GM12878 (cell line): ENCODE measurements around the gene LIN7C. TPM values are rescaled to one million over a fixed set of nuclear protein-coding genes. Genes with fewer than 3 reads are reported as not detected.

Experiments used
- ATAC-seq: fragments of 200-7000 bp; cut with Tn5 transposase; 3 replicates; pipeline ENCODE4 v1.9.1; 2020; ENCODE audit warnings: mild to moderate bottlenecking, moderate library complexity
- BruUV-seq: library from RNA; stranded (reverse); fragments of 400-500 nt; replicated peaks from 2 replicates; lab custom pipeline; 2021; lab: Mats Ljungman, UMichigan
- CTCF ChIA-PET: fragments of 300-600 bp; sonication (Branson Sonifier 250); formaldehyde crosslinking; extraction: SDS; loops from one replicate; lab custom pipeline; 2021; ENCODE audit warnings: inconsistent platforms; lab: Yijun Ruan, JAX
- POLR2A ChIA-PET: fragments of 350-600 bp; formaldehyde crosslinking; extraction: SDS; loops from one replicate; lab custom pipeline; 2021; ENCODE audit warnings: inconsistent platforms; lab: Charles Lee
- RAD21 ChIA-PET: fragments of 300-600 bp; sonication (Branson Sonifier 250); formaldehyde crosslinking; loops from one replicate; lab custom pipeline; 2023; ENCODE audit warnings: antibody characterized with exemption; ENCODE audit not compliant: unreplicated experiment; lab: Charles Lee
- SMC1A ChIA-PET: fragments of 300-600 bp; sonication (Branson Sonifier 250); formaldehyde crosslinking; loops from one replicate; lab custom pipeline; 2023; ENCODE audit not compliant: unreplicated experiment, uncharacterized antibody; lab: Charles Lee
- DNase-seq: peaks from one replicate; pipeline ENCODE4 v3.0.0-alpha.2; 2011; ENCODE audit warnings: low read depth, low spot score
- FAIRE-seq: peaks from 3 replicates; lab custom pipeline; 2011; peaks lifted over from hg19 to GRCh38; lab: Jason Lieb, UNC
- H2AFZ ChIP-seq: 2 replicates; pipeline ENCODE4 v1.6.0; 2011; ENCODE audit warnings: low read depth, low read length, control low read depth; ENCODE audit not compliant: control insufficient read depth
- H3K27ac ChIP-seq: 2 replicates; pipeline ENCODE4 v1.5.1; 2011; ENCODE audit warnings: control low read depth; ENCODE audit not compliant: control insufficient read depth, insufficient read depth
- H3K27me3 ChIP-seq, 2 experiments: replicated peaks in 1 of 2; 2 replicates each; pipeline versions ENCODE4 v1.6.0 to v1.6.1; 2011; ENCODE audit warnings: low read length in 1 of 2; ENCODE audit not compliant: control insufficient read depth in 2 of 2, insufficient read depth in 2 of 2
- H3K36me3 ChIP-seq, 2 experiments: 2 replicates each; pipeline ENCODE4 v1.5.1; 2011; ENCODE audit warnings: low read length in 1 of 2; ENCODE audit not compliant: control insufficient read depth in 2 of 2, insufficient read depth in 2 of 2
- H3K4me1 ChIP-seq: 2 replicates; pipeline ENCODE4 v1.6.1; 2011; ENCODE audit warnings: mild to moderate bottlenecking, low read length, moderate library complexity, mixed read lengths; ENCODE audit not compliant: control insufficient read depth, insufficient read depth
- H3K4me2 ChIP-seq: 2 replicates; pipeline ENCODE4 v1.6.0; 2011; ENCODE audit warnings: control low read depth; ENCODE audit not compliant: control insufficient read depth, insufficient read depth
- H3K4me3 ChIP-seq: fragments of 200-600 bp; sonication (generic); 2 replicates; pipeline ENCODE4 v1.5.1; 2016
- H3K79me2 ChIP-seq: 2 replicates; pipeline ENCODE4 v1.6.0; 2011; ENCODE audit warnings: low read length; ENCODE audit not compliant: control insufficient read depth, insufficient read depth
- H3K9ac ChIP-seq: 2 replicates; pipeline ENCODE4 v1.8.0; 2011; ENCODE audit warnings: low read length, control low read depth, mixed read lengths; ENCODE audit not compliant: control insufficient read depth, insufficient read depth
- H3K9me3 ChIP-seq: replicated peaks from 3 replicates; pipeline ENCODE4 v1.5.1; 2011; ENCODE audit warnings: mild to moderate bottlenecking, low read length; ENCODE audit not compliant: control insufficient read depth, insufficient read depth
- H4K20me1 ChIP-seq: 2 replicates; pipeline ENCODE4 v1.6.0; 2011; ENCODE audit not compliant: control insufficient read depth, insufficient read depth
- ATF2 ChIP-seq: IDR thresholded peaks from 2 replicates; pipeline ENCODE4 v1.6.1; 2012; ENCODE audit warnings: low read length, inconsistent platforms
- BACH1 ChIP-seq: fragments of 450-650 bp; IDR thresholded peaks from 2 replicates; pipeline ENCODE4 v1.6.1; 2017; ENCODE audit warnings: mild to moderate bottlenecking, borderline replicate concordance
- BMI1 ChIP-seq: fragments of 450-650 bp; IDR thresholded peaks from 2 replicates; pipeline ENCODE4 v1.6.1; 2016; ENCODE audit warnings: mild to moderate bottlenecking, moderate library complexity, borderline replicate concordance
- CHD4 ChIP-seq: fragments of 200-600 bp; sonication (generic); IDR thresholded peaks from 2 replicates; pipeline ENCODE4 v1.6.1; 2016; ENCODE audit warnings: mild to moderate bottlenecking
- EGR1 ChIP-seq, 2 experiments: IDR thresholded peaks; 1 replicate in 1 of 2; 2 replicates in 1 of 2; pipeline ENCODE4 v1.6.1; 2011 to 2012; ENCODE audit warnings: low read depth in 2 of 2, low read length in 2 of 2, borderline replicate concordance in 1 of 2, mild to moderate bottlenecking in 1 of 2, moderate library complexity in 1 of 2
- ETV6 ChIP-seq, 2 experiments: fragments of 450-650 bp in 1 of 2; IDR thresholded peaks in 1 of 2; conservative IDR thresholded peaks in 1 of 2; 2 replicates each; pipeline ENCODE4 v1.6.1; 2014; ENCODE audit warnings: antibody characterized with exemption in 1 of 2, borderline replicate concordance in 1 of 2, low read depth in 1 of 2, mild to moderate bottlenecking in 1 of 2, moderate library complexity in 1 of 2
- IRF5 ChIP-seq: fragments of 450-650 bp; IDR thresholded peaks from 2 replicates; pipeline ENCODE4 v1.6.1; 2017; ENCODE audit warnings: borderline replicate concordance
- PRDM15 ChIP-seq: fragments of 450-650 bp; formaldehyde crosslinking; IDR thresholded peaks from 2 replicates; pipeline ENCODE4 v1.4.0; 2020; ENCODE audit warnings: mild to moderate bottlenecking, moderate library complexity
- RAD21 ChIP-seq: IDR thresholded peaks from 2 replicates; pipeline ENCODE4 v1.6.1; 2011; ENCODE audit warnings: mild to moderate bottlenecking, low read depth, low read length, moderate library complexity; ENCODE audit not compliant: insufficient read depth
- SIX5 ChIP-seq: IDR thresholded peaks from 2 replicates; pipeline ENCODE4 v1.6.1; 2011; ENCODE audit warnings: mild to moderate bottlenecking, low read depth, low read length, moderate library complexity; ENCODE audit not compliant: severe bottlenecking
- SKIL ChIP-seq: fragments of 450-650 bp; IDR thresholded peaks from 2 replicates; pipeline ENCODE4 v1.6.1; 2017; ENCODE audit warnings: mild to moderate bottlenecking, low read depth, inconsistent platforms; ENCODE audit not compliant: poor library complexity, severe bottlenecking
- SMAD5 ChIP-seq: IDR thresholded peaks from 2 replicates; pipeline ENCODE4 v1.6.1; 2016; ENCODE audit warnings: antibody characterized with exemption, low read depth
- SP1 ChIP-seq: IDR thresholded peaks from one replicate; pipeline ENCODE4 v1.6.1; 2011; ENCODE audit warnings: low read depth, low read length
- YBX1 ChIP-seq: fragments of 450-650 bp; IDR thresholded peaks from 2 replicates; pipeline ENCODE4 v1.6.1; 2016; ENCODE audit warnings: antibody characterized with exemption
- WGBS: methylation state at CpG from one replicate; pipeline ENCODE4 v1.1.6; 2016; ENCODE audit warnings: low lambda C conversion rate; ENCODE audit not compliant: insufficient replicate concordance, insufficient coverage; ENCODE audit errors: missing lambda C conversion rate; 5-methylcytosine and 5-hydroxymethylcytosine counted together
- in situ Hi-C: fragments of 300-500 bp; cut with MboI; formaldehyde crosslinking; loops from 9 replicates; pipeline ENCODE4 v1.14.3; 2018; ENCODE audit warnings: mixed read lengths
- intact Hi-C: fragments of 100-400 bp; cut with micrococcal nuclease; formaldehyde crosslinking; loops from one replicate; pipeline ENCODE4 v1.14.2; 2022; ENCODE audit not compliant: unreplicated experiment
- polyA plus RNA-seq, 11 experiments: library from polyadenylated mRNA; depleted of rRNA in 4 of 11; unstranded in 6 of 11; stranded (reverse) in 5 of 11; fragments of >200 nt; fragmentation: Nextera tagmentation in 4 of 11; fragmentation: Illumina TruSeq in 1 of 11; extraction: Ambion mirVana in 4 of 11; extraction: Trizol in 1 of 11; gene quantifications; 1 replicate in 1 of 11; 2 replicates in 10 of 11; pipeline versions ENCODE4 v1.2.1 to v1.2.3, GENCODE V29; 2011 to 2016; ENCODE audit warnings: inconsistent platforms in 2 of 11, missing spikeins in 2 of 11, low read depth in 1 of 11
- total RNA-seq, 4 experiments: library from RNA; depleted of rRNA in 3 of 4; stranded (reverse); fragments of >200 nt in 3 of 4; fragmentation: Illumina TruSeq in 1 of 4; extraction: Trizol in 1 of 4; gene quantifications; 2 replicates each; pipeline versions ENCODE4 v1.2.1 to v1.2.3, GENCODE V29; 2013 to 2021

The LIN7C gene
- total and polyA plus RNA-seq, 10 of the 15 experiments (the other 5 are each of a cell fraction or from before 2014, with no cell fraction given): 6.0 to 23.7 (median 15.1) TPM

GRCh38 chr11:27464289-27464696 is 42.3 kb downstream of the LIN7C start (continued):
- TF ChIP-seq RAD21: no peak
- TF ChIP-seq CHD4: no peak
- TF ChIP-seq BMI1: no peak
- no peak for TF ChIP-seq SKIL
- no peak for TF ChIP-seq BACH1

GRCh38 chr11:27462543-27462942 is 44.0 kb downstream of the LIN7C start:
- ChIA-PET POLR2A (no interaction called here), RAD21 (no interaction called here), SMC1A (no interaction called here), CTCF (no interaction called here)
- Histone ChIP-seq H3K79me2 (no peaks in the 10 kb centered on the region), H3K27me3 (no peaks in the 10 kb centered on the region), H3K4me3 (no peak overlapping the region), H4K20me1 (no peaks in the 10 kb centered on the region), H3K9ac (no peak overlapping the region), H3K36me3 (no peaks in the 10 kb centered on the region), H3K27ac (no peak overlapping the region), H3K4me1 (no peaks in the 10 kb centered on the region), H3K4me2 (no peak overlapping the region), H2AFZ (no peak overlapping the region), H3K9me3 (no peaks in the 10 kb centered on the region)
- in situ Hi-C loops: no loop called here
- DNase-seq (no peak), FAIRE-seq (no peak), ATAC-seq (no peak)
- intact Hi-C loops: no loop called here
- WGBS: 48% methylated on average over 5 of the region's 5 CpGs
- no TSS peak for BruUV-seq
- TF ChIP-seq YBX1 (no peak), ETV6 (conservative IDR thresholded peaks at IDR 0.05 in 1 of 2, IDR thresholded peaks at IDR 0.05 in 1 of 2; ENCODE audit: borderline replicate concordance in 1 of 2, low read depth in 1 of 2) (no peak), PRDM15 (CRISPR knock-in tag) (no peak), SIX5 (no peak), ATF2 (no peak), IRF5 (no peak), SP1 (no peak), EGR1 (IDR thresholded peaks at IDR 0.05; ENCODE audit: borderline replicate concordance in 1 of 2, low read depth in 2 of 2, low read length in 2 of 2) (no peak), SMAD5 (no peak)
